ENCODE data around the gene FAM193B. TPM values are rescaled to one million over a fixed set of nuclear protein-coding genes. Genes with fewer than 3 reads are reported as not detected.

The FAM193B gene
- total and polyA plus RNA-seq, 2 of the 13 experiments (the other 11 are each of a cell fraction or from before 2014, with no cell fraction given) = 21.2 to 40.9 TPM

GRCh38 chr5:177546258-177546741 lies 8.1 kb downstream of the FAM193B start (continued):
- TF ChIP-seq, protein P1, sequence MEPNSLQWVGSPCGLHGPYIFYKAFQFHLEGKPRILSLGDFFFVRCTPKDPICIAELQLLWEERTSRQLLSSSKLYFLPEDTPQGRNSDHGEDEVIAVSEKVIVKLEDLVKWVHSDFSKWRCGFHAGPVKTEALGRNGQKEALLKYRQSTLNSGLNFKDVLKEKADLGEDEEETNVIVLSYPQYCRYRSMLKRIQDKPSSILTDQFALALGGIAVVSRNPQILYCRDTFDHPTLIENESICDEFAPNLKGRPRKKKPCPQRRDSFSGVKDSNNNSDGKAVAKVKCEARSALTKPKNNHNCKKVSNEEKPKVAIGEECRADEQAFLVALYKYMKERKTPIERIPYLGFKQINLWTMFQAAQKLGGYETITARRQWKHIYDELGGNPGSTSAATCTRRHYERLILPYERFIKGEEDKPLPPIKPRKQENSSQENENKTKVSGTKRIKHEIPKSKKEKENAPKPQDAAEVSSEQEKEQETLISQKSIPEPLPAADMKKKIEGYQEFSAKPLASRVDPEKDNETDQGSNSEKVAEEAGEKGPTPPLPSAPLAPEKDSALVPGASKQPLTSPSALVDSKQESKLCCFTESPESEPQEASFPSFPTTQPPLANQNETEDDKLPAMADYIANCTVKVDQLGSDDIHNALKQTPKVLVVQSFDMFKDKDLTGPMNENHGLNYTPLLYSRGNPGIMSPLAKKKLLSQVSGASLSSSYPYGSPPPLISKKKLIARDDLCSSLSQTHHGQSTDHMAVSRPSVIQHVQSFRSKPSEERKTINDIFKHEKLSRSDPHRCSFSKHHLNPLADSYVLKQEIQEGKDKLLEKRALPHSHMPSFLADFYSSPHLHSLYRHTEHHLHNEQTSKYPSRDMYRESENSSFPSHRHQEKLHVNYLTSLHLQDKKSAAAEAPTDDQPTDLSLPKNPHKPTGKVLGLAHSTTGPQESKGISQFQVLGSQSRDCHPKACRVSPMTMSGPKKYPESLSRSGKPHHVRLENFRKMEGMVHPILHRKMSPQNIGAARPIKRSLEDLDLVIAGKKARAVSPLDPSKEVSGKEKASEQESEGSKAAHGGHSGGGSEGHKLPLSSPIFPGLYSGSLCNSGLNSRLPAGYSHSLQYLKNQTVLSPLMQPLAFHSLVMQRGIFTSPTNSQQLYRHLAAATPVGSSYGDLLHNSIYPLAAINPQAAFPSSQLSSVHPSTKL (CRISPR knock-in tag; IDR thresholded peaks at IDR 0.05) = peak; percentile 75; the same call in 1 of the 2 replicates
- TF ChIP-seq ZFP37 (CRISPR knock-in tag; IDR thresholded peaks at IDR 0.05; ENCODE audit: borderline replicate concordance) = no peak
- no peak for TF ChIP-seq ZNF382 (CRISPR knock-in tag; IDR thresholded peaks at IDR 0.05; ENCODE audit: borderline replicate concordance)
- no peak for TF ChIP-seq MED1 (CRISPR knock-in tag; IDR thresholded peaks at IDR 0.05)
- TF ChIP-seq ZSCAN30 (CRISPR knock-in tag; IDR thresholded peaks at IDR 0.05) = no peak
- TF ChIP-seq, protein P2, sequence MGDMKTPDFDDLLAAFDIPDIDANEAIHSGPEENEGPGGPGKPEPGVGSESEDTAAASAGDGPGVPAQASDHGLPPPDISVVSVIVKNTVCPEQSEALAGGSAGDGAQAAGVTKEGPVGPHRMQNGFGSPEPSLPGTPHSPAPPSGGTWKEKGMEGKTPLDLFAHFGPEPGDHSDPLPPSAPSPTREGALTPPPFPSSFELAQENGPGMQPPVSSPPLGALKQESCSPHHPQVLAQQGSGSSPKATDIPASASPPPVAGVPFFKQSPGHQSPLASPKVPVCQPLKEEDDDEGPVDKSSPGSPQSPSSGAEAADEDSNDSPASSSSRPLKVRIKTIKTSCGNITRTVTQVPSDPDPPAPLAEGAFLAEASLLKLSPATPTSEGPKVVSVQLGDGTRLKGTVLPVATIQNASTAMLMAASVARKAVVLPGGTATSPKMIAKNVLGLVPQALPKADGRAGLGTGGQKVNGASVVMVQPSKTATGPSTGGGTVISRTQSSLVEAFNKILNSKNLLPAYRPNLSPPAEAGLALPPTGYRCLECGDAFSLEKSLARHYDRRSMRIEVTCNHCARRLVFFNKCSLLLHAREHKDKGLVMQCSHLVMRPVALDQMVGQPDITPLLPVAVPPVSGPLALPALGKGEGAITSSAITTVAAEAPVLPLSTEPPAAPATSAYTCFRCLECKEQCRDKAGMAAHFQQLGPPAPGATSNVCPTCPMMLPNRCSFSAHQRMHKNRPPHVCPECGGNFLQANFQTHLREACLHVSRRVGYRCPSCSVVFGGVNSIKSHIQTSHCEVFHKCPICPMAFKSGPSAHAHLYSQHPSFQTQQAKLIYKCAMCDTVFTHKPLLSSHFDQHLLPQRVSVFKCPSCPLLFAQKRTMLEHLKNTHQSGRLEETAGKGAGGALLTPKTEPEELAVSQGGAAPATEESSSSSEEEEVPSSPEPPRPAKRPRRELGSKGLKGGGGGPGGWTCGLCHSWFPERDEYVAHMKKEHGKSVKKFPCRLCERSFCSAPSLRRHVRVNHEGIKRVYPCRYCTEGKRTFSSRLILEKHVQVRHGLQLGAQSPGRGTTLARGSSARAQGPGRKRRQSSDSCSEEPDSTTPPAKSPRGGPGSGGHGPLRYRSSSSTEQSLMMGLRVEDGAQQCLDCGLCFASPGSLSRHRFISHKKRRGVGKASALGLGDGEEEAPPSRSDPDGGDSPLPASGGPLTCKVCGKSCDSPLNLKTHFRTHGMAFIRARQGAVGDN (CRISPR knock-in tag; IDR thresholded peaks at IDR 0.05) = no peak
- TF ChIP-seq ZNF557 (CRISPR knock-in tag; IDR thresholded peaks at IDR 0.05) = no peak
- no peak for TF ChIP-seq CBX5 (CRISPR knock-in tag; IDR thresholded peaks at IDR 0.05; ENCODE audit: borderline replicate concordance)
- TF ChIP-seq SAP130 (CRISPR knock-in tag; IDR thresholded peaks at IDR 0.05; ENCODE audit: low read depth) = peak; percentile 89
- TF ChIP-seq ZNF224 (CRISPR knock-in tag; IDR thresholded peaks at IDR 0.05) = no peak
- TF ChIP-seq KLF15 (CRISPR knock-in tag; IDR thresholded peaks at IDR 0.05; ENCODE audit: borderline replicate concordance) = no peak
- TF ChIP-seq JARID2 (CRISPR knock-in tag; IDR thresholded peaks at IDR 0.05; ENCODE audit: insufficient replicate concordance) = no peak
- no peak for TF ChIP-seq ZFP36L2 (CRISPR knock-in tag; IDR thresholded peaks at IDR 0.05)
- TF ChIP-seq THAP9 (CRISPR knock-in tag; IDR thresholded peaks at IDR 0.05; ENCODE audit: borderline replicate concordance) = no peak
- no peak for TF ChIP-seq ZFP82 (CRISPR knock-in tag; IDR thresholded peaks at IDR 0.05; ENCODE audit: borderline replicate concordance)
- TF ChIP-seq ELK4 (CRISPR knock-in tag; IDR thresholded peaks at IDR 0.05; ENCODE audit: borderline replicate concordance) = no peak
- no peak for TF ChIP-seq KMT2A (CRISPR knock-in tag; IDR thresholded peaks at IDR 0.05)
- peak; percentile 79; the same call in 1 of the 2 replicates for TF ChIP-seq JUN (CRISPR knock-in tag; IDR thresholded peaks at IDR 0.05)
- TF ChIP-seq ZNF451 (CRISPR knock-in tag; IDR thresholded peaks at IDR 0.05) = no peak
